ENCODE results near the gene POC1A. TPM values are rescaled to one million over a fixed set of nuclear protein-coding genes. Genes with fewer than 3 reads are reported as not detected.

The POC1A gene
- total and polyA plus RNA-seq, 9 of the 15 experiments (the other 6 are each of a cell fraction or from before 2014, with no cell fraction given): 7.2 to 17.5 (median 12.1) TPM

- TF ChIP-seq RFX5 (IDR thresholded peaks at IDR 0.05; ENCODE audit: low read depth, low read length) (no peak), RFX7 (CRISPR knock-in tag; IDR thresholded peaks at IDR 0.05) (no peak), NFE2 (IDR thresholded peaks at IDR 0.05; ENCODE audit: low read depth) (no peak), C11orf30 (IDR thresholded peaks at IDR 0.05; ENCODE audit: low read depth) (no peak), ZNF696 (CRISPR knock-in tag; conservative IDR thresholded peaks at IDR 0.05) (no peak), ARID2 (IDR thresholded peaks at IDR 0.05) (no peak), ZNF707 (CRISPR knock-in tag; conservative IDR thresholded peaks at IDR 0.05) (no peak), ZBTB2 (IDR thresholded peaks at IDR 0.05) (no peak), HSF4 (CRISPR knock-in tag; IDR thresholded peaks at IDR 0.05; ENCODE audit: borderline replicate concordance) (no peak), SMARCA4 (IDR thresholded peaks at IDR 0.05) (peak; percentile 31; the same call in 1 of the 2 replicates), SRSF7 (optimal IDR thresholded peaks at IDR 0.05; ENCODE audit: low read depth, low read length) (no peak), ELF1 (tag; IDR thresholded peaks at IDR 0.05) (no peak), IFI16 (CRISPR knock-in tag; IDR thresholded peaks at IDR 0.05) (no peak), ESRRB (CRISPR knock-in tag; IDR thresholded peaks at IDR 0.05; ENCODE audit: borderline replicate concordance) (no peak), CREB3L1 (IDR thresholded peaks at IDR 0.05; ENCODE audit: borderline replicate concordance, low read depth) (no peak), ETS2 (tag; IDR thresholded peaks at IDR 0.05; ENCODE audit: borderline replicate concordance, poor library complexity, severe bottlenecking) (no peak), HMBOX1 (IDR thresholded peaks at IDR 0.05) (no peak), MECOM (CRISPR knock-in tag; IDR thresholded peaks at IDR 0.05) (peak; percentile 79), ZNF785 (CRISPR knock-in tag; IDR thresholded peaks at IDR 0.05) (no peak), ZNF253 (CRISPR knock-in tag; conservative IDR thresholded peaks at IDR 0.05) (no peak), FOXK2 (conservative IDR thresholded peaks at IDR 0.05 in 1 of 2, IDR thresholded peaks at IDR 0.05 in 1 of 2; ENCODE audit: low read depth in 2 of 2) (no peak), ELK3 (CRISPR knock-in tag; IDR thresholded peaks at IDR 0.05) (no peak), TBL1XR1 (IDR thresholded peaks at IDR 0.05; ENCODE audit: low read length in 2 of 2) (peak in 1 of 2 experiments; percentile 74; a peak in 2 of 4 replicates), HDAC3 (IDR thresholded peaks at IDR 0.05; ENCODE audit: borderline replicate concordance, partially characterized antibody) (no peak), TEAD4 (IDR thresholded peaks at IDR 0.05; ENCODE audit: low read length) (peak; percentile 64), TEAD4 (CRISPR knock-in tag; IDR thresholded peaks at IDR 0.05; ENCODE audit: borderline replicate concordance) (no peak), EP300 (IDR thresholded peaks at IDR 0.05; ENCODE audit: low read length) (0 out of 2 replicates have a peak, but pooled peaks have one; percentile 21), MEF2D (tag; conservative IDR thresholded peaks at IDR 0.05; ENCODE audit: low read depth) (no peak)
These were observed 125.2 kb downstream of the POC1A start (continued) for GRCh38 chr3:52029053-52029452.

Measured in K562 (cell line).